Rectal smooth muscle tissue (tissue), 1 donor: ENCODE data around the gene CMC2.

ENCODE experiments used
- H3K27ac ChIP-seq: one replicate; pipeline ENCODE4 v1.7.0; 2013; ENCODE audit warnings: low read depth, low read length, inconsistent platforms
- H3K27me3 ChIP-seq: one replicate; pipeline ENCODE4 v1.7.0; 2013; ENCODE audit warnings: low read length; ENCODE audit not compliant: control insufficient read depth, insufficient read depth
- H3K36me3 ChIP-seq: one replicate; pipeline ENCODE4 v1.7.0; 2013; ENCODE audit warnings: low read length; ENCODE audit not compliant: control insufficient read depth, insufficient read depth
- H3K4me1 ChIP-seq: one replicate; pipeline ENCODE4 v1.7.0; 2013; ENCODE audit warnings: low read length; ENCODE audit not compliant: control insufficient read depth, insufficient read depth
- H3K4me3 ChIP-seq: one replicate; pipeline ENCODE4 v1.7.0; 2013; ENCODE audit warnings: low read length
- H3K9ac ChIP-seq: one replicate; pipeline ENCODE4 v1.7.0; 2013; ENCODE audit warnings: low read length

Gene CMC2

GRCh38 chr16:81006813-81007695, at the start of gene CMC2, which contains the start of gene CENPN:
Gene CMC2, minus strand, starts transcription at chr16:81006885. Its CDS starts 9,491 bp downstream, at chr16:80997394.
Gene CENPN, plus strand, starts transcription at chr16:81007214. Its CDS starts 4,726 bp downstream, at chr16:81011940.
- peaks cover 8% of the 10 kb centered on the region for H3K4me1 ChIP-seq
- H3K36me3 ChIP-seq: no peaks in the 10 kb centered on the region
- no peaks in the 10 kb centered on the region for H3K27me3 ChIP-seq
- H3K9ac ChIP-seq: peak within 1 kb of the TSS; percentile 59
- peak within 1 kb of the TSS; percentile 90 for H3K4me3 ChIP-seq
- H3K27ac ChIP-seq: peak within 1 kb of the TSS; percentile 94

DNA sequence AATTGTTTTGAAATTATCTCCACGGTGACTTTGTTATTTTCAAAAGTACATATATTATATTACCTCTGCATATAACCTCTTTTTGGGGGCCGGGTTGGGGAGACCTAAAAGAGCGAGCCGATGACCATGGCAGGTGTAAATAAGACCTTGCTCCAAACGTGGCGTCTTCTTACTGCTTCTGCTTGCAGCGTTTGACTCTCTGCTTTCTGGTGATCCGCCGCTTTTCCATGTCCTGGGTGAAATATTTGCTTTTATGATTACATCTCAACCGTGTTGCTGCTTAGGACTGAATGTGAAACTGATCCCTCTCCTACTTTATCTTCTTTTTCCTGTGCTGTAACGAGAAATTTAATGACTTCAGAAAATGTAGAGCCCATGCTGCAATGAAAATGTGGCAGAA, 47.1 kb upstream of the CMC2 start:
- no peaks in the 10 kb centered on the region for H3K27me3 ChIP-seq
- H3K9ac ChIP-seq: no peak overlapping the region
- H3K4me3 ChIP-seq: no peak overlapping the region
- no peaks in the 10 kb centered on the region for H3K36me3 ChIP-seq
- H3K4me1 ChIP-seq: no peaks in the 10 kb centered on the region
- no peak overlapping the region for H3K27ac ChIP-seq

- H3K36me3 ChIP-seq: peaks cover 13% of the 10 kb centered on the region
These were observed 36.1 kb upstream of the CMC2 start for GRCh38 chr16:81042821-81043220.

GRCh38 chr16:81041696-81042095, 35.0 kb upstream of the CMC2 start:
- Histone ChIP-seq H3K4me1 (peaks cover 6% of the 10 kb centered on the region), H3K27ac (no peak overlapping the region), H3K4me3 (no peak overlapping the region), H3K36me3 (peaks cover 13% of the 10 kb centered on the region), H3K9ac (no peak overlapping the region), H3K27me3 (no peaks in the 10 kb centered on the region)

More at GRCh38 chr16:81042821-81043220, 36.1 kb upstream of the CMC2 start:
- no peaks in the 10 kb centered on the region for H3K27me3 ChIP-seq
- no peak overlapping the region for H3K27ac ChIP-seq
- no peak overlapping the region for H3K4me3 ChIP-seq
- no peak overlapping the region for H3K9ac ChIP-seq
- H3K4me1 ChIP-seq: no peaks in the 10 kb centered on the region

DNA sequence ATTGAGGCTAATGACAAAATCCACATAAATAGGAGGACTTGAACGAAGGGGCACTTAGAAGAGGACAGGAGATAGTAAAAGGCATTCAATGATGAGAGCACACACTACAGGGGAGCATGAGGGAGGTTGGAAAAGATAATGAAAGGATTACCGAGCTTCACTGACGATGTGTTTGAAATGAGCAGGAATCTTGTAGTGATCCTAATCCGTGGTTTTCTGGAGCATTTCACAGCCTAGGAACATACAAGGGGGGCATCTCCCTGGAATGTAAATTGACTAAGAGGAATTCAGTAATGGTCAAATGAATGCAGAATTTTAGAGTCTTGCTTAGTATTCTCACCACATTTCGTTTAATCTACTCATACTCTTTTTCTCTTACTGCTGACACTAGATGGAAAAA, 34.2 kb upstream of the CMC2 start:
- no peak overlapping the region for H3K9ac ChIP-seq
- no peaks in the 10 kb centered on the region for H3K27me3 ChIP-seq
- peaks cover 13% of the 10 kb centered on the region for H3K36me3 ChIP-seq
- H3K4me1 ChIP-seq: peaks cover 10% of the 10 kb centered on the region
- H3K4me3 ChIP-seq: no peak overlapping the region
- no peak overlapping the region for H3K27ac ChIP-seq

DNA sequence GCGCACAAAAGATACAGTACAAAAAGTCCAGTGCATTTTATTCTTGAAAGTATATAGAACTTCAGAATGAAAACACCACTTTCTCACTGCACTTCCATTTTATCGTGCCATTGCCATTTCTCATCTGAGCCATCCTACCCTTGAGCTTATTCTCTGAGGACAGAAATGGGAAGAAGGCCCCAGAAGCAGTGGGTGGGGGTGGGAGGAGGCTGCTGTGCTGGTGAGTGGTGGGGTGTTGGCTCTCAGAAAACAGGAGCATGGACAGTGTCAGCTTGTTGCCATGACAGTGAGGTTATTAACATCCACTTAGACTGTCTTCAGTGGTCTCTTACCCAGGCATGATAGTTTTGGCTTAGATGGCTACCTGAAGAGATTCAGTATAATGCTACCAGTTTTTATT, 33.4 kb upstream of the CMC2 start:
- Histone ChIP-seq H3K4me3 (no peak overlapping the region), H3K36me3 (peaks cover 13% of the 10 kb centered on the region), H3K27ac (no peak overlapping the region), H3K4me1 (peaks cover 10% of the 10 kb centered on the region), H3K27me3 (no peaks in the 10 kb centered on the region), H3K9ac (no peak overlapping the region)

DNA sequence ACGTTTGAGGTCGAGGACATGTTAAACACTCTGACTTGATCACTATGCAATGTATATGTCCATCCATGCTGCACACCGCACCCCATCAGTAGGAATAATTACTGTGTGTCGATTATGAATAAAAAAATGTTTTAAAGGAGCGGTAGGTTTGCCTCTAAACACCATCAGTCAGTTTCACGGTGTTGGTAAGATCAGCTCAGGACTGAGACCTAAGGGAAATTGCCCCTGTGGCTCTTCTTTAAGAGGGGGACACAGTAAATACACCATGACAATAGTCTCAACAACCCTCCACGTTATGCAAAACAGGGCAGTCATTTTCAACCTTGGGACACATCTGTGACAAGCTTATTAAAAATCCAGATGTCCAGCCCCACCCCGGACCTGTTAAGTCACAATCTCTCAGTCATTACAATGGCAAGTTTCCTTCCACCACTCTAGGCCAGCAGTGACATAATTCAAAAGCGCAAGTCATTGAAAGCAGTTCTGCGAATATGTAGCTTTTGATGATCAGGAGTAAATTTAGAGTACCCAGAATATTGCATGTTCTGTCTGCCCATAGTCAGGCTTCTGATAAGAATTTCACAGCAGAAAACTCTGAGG, 30.2 kb upstream of the CMC2 start:
- H3K36me3 ChIP-seq: no peaks in the 10 kb centered on the region
- no peaks in the 10 kb centered on the region for H3K27me3 ChIP-seq
- peak overlapping the region; percentile 78 for H3K4me3 ChIP-seq
- H3K27ac ChIP-seq: no peak overlapping the region
- H3K4me1 ChIP-seq: peaks cover 10% of the 10 kb centered on the region
- peak overlapping the region; percentile 65 for H3K9ac ChIP-seq

- H3K27me3 ChIP-seq: no peaks in the 10 kb centered on the region
- peak overlapping the region; percentile 78 for H3K4me3 ChIP-seq
- no peaks in the 10 kb centered on the region for H3K36me3 ChIP-seq
- H3K4me1 ChIP-seq: peaks cover 10% of the 10 kb centered on the region
- peak overlapping the region; percentile 65 for H3K9ac ChIP-seq
- no peak overlapping the region for H3K27ac ChIP-seq
These were observed 29.5 kb upstream of the CMC2 start for GRCh38 chr16:81035975-81036750.

DNA sequence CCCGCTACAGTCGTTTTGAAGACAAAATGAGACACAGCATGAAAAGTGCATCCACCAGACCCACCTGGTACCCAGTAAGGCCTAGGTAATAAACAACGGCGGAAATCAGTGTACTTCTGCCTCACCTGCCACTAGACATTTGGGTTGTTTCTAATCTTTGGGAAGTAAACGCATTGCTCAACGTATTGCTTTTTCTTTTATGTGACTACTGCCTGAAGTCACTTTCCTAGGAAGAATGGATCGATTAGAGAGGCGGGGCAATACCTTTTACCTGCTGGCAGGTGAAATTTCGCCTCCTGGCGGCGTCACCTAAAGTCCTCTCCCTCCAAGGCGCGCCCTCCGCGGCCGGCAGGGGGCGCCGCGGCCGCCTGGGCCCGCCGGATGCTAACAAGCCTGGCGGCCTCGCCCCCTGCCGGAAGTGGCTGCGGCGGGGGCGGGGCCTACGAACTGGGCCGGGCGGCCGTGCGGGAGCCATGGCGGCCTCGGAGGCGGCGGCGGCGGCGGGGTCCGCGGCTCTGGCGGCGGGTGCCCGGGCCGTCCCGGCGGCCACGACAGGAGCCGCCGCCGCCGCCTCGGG, 28.8 kb upstream of the CMC2 start, which contains the start of gene ATMIN:
Gene ATMIN, plus strand, starts transcription at position 445 of the 577 bp plus-strand sequence. Its CDS starts 29 bp downstream, at position 474.
- Histone ChIP-seq H3K27me3 (no peaks in the 10 kb centered on the region), H3K36me3 (no peaks in the 10 kb centered on the region), H3K4me1 (peaks cover 10% of the 10 kb centered on the region), H3K9ac (peak within 1 kb of the TSS; percentile 65), H3K27ac (no peak within 1 kb of the TSS), H3K4me3 (peak within 1 kb of the TSS; percentile 78)

DNA sequence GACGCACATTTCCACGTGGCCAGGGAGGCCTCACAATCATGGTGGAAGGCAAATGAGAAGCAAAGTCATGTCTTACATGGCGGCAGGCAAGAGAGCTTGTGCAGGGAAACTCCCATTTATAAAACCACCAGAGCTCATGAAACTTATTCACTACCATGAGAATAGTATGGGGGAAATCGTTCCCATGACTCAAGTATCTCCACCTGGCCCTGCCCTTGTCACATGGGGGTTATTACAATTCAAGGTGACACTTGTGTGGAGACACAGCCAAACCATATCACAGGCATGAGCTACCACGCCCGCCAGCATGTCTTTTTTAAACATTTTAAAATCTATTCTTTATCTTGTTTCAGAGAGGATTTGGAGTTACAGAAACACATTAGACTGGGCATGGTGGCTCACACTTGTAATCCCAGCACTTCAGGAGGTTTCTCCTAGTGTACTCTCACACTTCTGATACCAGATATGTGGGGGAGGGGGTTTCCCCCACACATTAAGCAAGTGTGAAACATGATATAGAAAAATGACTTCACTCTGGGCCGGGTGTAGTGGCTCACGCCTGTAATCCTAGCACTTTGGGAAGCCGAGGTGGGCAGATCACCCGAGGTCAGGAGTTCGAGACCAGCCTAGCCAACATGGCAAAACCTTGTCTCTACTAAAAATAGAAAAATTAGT, 23.4 kb upstream of the CMC2 start:
- Histone ChIP-seq H3K27ac (no peak overlapping the region), H3K36me3 (no peaks in the 10 kb centered on the region), H3K4me1 (no peaks in the 10 kb centered on the region), H3K27me3 (no peaks in the 10 kb centered on the region), H3K4me3 (no peak overlapping the region), H3K9ac (no peak overlapping the region)

GRCh38 chr16:81026429-81026828, 19.7 kb upstream of the CMC2 start:
- H3K27me3 ChIP-seq: no peaks in the 10 kb centered on the region
- no peaks in the 10 kb centered on the region for H3K36me3 ChIP-seq
- H3K4me3 ChIP-seq: no peak overlapping the region
- no peak overlapping the region for H3K9ac ChIP-seq
- H3K4me1 ChIP-seq: no peaks in the 10 kb centered on the region
- no peak overlapping the region for H3K27ac ChIP-seq
